Subcutaneous adipose tissue (tissue), 4 donors: Measurements from ENCODE around the gene OR5K4. TPM values are rescaled to one million over a fixed set of nuclear protein-coding genes. Genes with fewer than 3 reads are reported as not detected.

Experiments used
- total RNA-seq, 4 donors: library from RNA; depleted of rRNA; stranded (reverse); fragments of >200 nt; gene quantifications; one replicate each; pipeline ENCODE4 v1.1.0, GENCODE V29; 2016
- TF ChIP-seq, protein P1 (sequence below): fragments of 450-650 bp; IDR thresholded peaks from one replicate; pipeline ENCODE4 v1.5.1; 2016; ENCODE audit warnings: low read depth, mild to moderate bottlenecking, control low read depth, antibody characterized with exemption, moderate library complexity

OR5K4 gene
- total RNA-seq, 4 donors from 2014 or later, result not detected

DNA sequence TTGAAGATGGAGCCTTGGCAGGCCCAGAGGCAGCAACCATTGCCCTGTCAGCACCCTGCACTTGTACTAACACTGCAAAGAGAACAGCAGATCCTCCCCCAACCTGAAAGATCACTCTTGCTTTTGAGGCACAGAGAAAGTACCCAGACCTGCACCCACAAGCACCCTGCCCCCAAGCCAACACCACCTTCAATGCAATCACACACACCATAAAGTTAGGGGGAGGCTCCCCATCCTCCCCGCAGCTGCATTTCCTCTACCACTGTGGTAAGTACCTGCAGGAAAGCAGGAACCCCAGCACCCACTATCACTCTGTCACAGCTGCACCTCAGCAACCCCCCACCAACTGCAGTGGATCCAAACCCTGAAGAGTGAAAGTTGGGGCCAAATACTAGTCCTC, 48.9 kb downstream of the OR5K4 start:
- TF ChIP-seq, protein P1, sequence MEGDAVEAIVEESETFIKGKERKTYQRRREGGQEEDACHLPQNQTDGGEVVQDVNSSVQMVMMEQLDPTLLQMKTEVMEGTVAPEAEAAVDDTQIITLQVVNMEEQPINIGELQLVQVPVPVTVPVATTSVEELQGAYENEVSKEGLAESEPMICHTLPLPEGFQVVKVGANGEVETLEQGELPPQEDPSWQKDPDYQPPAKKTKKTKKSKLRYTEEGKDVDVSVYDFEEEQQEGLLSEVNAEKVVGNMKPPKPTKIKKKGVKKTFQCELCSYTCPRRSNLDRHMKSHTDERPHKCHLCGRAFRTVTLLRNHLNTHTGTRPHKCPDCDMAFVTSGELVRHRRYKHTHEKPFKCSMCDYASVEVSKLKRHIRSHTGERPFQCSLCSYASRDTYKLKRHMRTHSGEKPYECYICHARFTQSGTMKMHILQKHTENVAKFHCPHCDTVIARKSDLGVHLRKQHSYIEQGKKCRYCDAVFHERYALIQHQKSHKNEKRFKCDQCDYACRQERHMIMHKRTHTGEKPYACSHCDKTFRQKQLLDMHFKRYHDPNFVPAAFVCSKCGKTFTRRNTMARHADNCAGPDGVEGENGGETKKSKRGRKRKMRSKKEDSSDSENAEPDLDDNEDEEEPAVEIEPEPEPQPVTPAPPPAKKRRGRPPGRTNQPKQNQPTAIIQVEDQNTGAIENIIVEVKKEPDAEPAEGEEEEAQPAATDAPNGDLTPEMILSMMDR, result no peak

DNA sequence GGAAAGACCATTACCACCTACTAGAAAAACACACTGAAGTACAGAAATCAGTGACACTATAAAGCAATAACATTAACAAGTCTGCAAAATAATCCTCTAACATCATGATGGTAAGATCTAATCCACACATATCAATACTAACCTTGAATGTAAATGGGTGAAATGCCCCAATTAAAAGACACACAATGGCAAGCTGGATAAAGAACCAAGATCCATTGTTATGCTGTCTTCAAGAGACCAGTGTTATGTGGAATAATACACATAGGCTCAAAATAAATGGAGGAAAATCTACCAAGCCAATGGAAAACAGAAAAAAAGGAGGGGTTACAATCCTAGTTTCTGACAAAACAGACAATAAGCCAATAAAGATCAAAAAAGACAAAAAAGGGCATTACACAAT, 50.4 kb downstream of the OR5K4 start:
- TF ChIP-seq, protein P1, result no peak

Other genes starting within 250 kb of the OR5K4 start
- gene OR5H1, start 223.1 kb upstream of the OR5K4 start, total RNA-seq, result not detected
- gene OR5H14, start 206.4 kb upstream of the OR5K4 start, total RNA-seq, result not detected
- gene OR5H15, start 187.2 kb upstream of the OR5K4 start, total RNA-seq, result not detected
- under 1 TPM in 1 of 4 donors, not detected in 3; 0.34 TPM for gene OR5H6, start 89.6 kb upstream of the OR5K4 start, total RNA-seq
- gene OR5H2, start 71.3 kb upstream of the OR5K4 start, total RNA-seq, result not detected
- not detected for gene OR5K3, start 36.8 kb downstream of the OR5K4 start, total RNA-seq
- gene OR5K1, start 109.3 kb downstream of the OR5K4 start, total RNA-seq, result not detected
- gene OR5K2, start 143.8 kb downstream of the OR5K4 start, total RNA-seq, result not detected
- 100 to 1,000 TPM in 3 of 4 donors, 10 to 100 TPM in 1; 68.8 to 152 (median 114) TPM for gene CLDND1, start 169.0 kb downstream of the OR5K4 start, total RNA-seq
- 1 to 10 TPM in 1 of 4 donors, not detected in 3; 1.3 TPM for gene GPR15, start 178.1 kb downstream of the OR5K4 start, total RNA-seq
- 10 to 100 TPM; 10.8 to 33.2 (median 16.2) TPM for gene CPOX, start 239.8 kb downstream of the OR5K4 start, total RNA-seq